D721Med (cell line): ENCODE results near the gene DGUOK.

Experiments
- DNase-seq: peaks from one replicate; pipeline ENCODE4 v3.0.0; 2011; ENCODE audit warnings: low spot score; ENCODE audit not compliant: insufficient read length
- FAIRE-seq: peaks from 2 replicates; lab custom pipeline; 2011; peaks lifted over from hg19 to GRCh38; lab: Jason Lieb, UNC
- CTCF ChIP-seq: IDR thresholded peaks from 2 replicates; pipeline ENCODE4 v1.5.1; 2012; ENCODE audit warnings: mild to moderate bottlenecking, control low read depth; ENCODE audit not compliant: insufficient read depth; ENCODE audit errors: missing control alignments

The DGUOK gene

GRCh38 chr2:73894877-73895276 lies 31.8 kb upstream of the DGUOK start:
- DNase-seq (no peak), FAIRE-seq (no peak)
- no peak for TF ChIP-seq CTCF

GRCh38 chr2:73895473-73895872 lies 31.2 kb upstream of the DGUOK start:
- FAIRE-seq: no peak
- no peak for TF ChIP-seq CTCF
- no peak for DNase-seq

- no peak for TF ChIP-seq CTCF
- FAIRE-seq (no peak), DNase-seq (no peak)
These were observed 30.1 kb upstream of the DGUOK start for GRCh38 chr2:73896362-73897239.

GRCh38 chr2:73897240-73897583 lies 29.5 kb upstream of the DGUOK start:
- FAIRE-seq (no peak), DNase-seq (no peak)
- no peak for TF ChIP-seq CTCF

- FAIRE-seq (no peak), DNase-seq (no peak)
- TF ChIP-seq CTCF: no peak
These were observed 28.7 kb upstream of the DGUOK start for GRCh38 chr2:73897934-73898333.

GRCh38 chr2:73899801-73900336 lies 26.8 kb upstream of the DGUOK start:
- FAIRE-seq (no peak), DNase-seq (no peak)
- no peak for TF ChIP-seq CTCF

- DNase-seq (no peak), FAIRE-seq (no peak)
- TF ChIP-seq CTCF: no peak
These were observed 25.5 kb upstream of the DGUOK start for GRCh38 chr2:73901143-73901542.
